SK-N-DZ (cell line): ENCODE data around the gene MALRD1.

ENCODE experiments used
- DNase-seq: peaks from one replicate; pipeline ENCODE4 v3.0.0-alpha.2; 2015; ENCODE audit warnings: low spot score

The MALRD1 gene

DNA sequence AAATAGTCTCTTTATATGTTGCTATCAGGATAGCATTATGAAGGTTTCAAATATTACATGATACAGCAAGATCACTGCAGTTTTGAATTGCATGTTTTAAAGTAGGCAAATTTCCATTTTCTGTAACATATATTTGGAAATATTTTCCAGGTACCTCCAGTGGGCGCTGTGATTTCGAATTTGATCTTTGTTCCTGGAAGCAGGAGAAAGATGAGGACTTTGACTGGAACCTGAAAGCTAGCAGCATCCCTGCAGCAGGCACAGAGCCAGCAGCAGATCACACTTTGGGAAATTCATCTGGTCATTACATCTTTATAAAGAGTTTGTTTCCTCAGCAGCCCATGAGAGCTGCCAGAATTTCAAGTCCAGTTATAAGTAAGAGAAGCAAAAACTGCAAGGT is 299.0 kb downstream of the MALRD1 start:
- DNase-seq: no peak

DNA sequence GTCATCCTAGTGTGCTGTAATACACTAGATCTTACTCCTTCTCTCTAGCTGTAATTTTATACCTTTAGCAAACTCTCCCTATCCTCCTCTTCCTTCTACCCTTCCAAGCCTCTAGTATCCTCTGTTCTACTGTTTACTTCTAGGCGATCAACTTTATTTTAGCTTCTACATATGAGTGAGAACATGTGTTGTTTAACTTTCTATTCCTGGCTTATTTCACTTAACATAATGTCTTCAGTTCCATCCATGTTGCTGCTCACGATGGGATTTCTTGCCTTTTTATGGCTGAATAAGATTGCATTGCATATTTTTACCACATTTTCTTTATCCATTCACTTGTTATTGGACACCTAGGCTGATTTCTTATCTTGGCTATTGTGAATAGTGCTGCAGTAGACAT is 318.6 kb downstream of the MALRD1 start:
- no peak for DNase-seq

DNA sequence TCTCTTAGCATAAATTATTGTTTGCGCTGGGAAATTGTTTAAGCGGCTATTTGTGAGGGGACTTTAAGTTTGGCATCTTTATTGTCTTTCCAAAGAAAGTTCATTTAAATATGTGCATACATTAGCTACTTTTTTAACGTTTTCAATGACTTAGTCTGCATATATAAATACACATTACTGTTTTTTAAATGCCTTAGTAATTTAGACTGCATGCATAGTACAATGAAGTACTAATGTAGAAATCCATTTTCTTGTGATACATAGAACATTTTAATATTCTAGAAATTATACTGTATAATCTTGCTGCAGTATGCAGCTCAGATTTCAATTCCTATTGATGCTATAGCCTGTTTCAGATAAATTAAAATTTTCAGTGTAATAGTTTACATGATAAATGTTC is 325.4 kb downstream of the MALRD1 start:
- no peak for DNase-seq

DNA sequence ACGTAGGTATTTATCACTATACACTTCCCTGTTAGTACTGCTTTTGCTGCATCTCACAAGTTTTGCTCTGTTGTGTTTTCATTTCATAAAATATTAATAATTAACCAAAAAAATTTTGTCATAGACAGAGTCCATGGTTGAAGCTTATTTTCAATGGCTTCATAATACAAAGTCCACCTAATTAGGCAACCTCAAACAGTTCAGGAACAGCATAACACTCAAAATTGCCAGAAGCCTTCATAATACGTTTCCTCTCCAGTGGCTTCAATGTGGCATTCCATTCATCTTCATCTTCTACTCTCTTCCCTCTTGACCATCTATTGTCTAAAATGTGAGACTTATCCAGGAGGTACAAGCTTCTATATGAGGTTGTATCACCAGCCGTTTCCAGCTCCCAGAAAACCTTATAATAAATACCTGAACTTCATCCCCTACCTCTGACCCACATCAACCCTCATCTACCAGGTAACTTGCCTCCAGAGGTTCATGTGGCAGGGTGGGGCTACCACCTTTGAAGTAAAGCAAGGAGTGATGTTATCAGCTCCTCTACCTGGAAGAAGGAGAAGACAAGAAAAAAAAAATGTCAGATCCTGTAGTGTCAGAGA is 337.3 kb downstream of the MALRD1 start:
- no peak for DNase-seq

DNA sequence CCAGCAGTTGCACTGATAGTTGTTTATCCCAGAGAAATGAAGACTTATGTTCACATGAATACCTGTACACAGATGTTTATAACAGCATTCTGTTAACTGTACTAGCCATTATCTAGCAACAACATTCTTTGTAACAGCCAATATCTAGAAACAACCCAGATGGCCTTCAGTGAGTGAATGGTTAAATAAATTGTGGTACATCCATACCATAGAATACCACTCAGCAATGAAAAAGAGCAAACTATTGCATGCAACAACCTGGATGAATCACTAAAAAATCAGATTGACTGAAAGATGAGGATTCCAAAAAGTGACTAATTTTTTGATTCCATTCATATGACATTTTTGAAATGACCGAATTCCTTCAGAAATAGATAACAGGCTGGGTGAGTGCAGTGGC is 360.3 kb downstream of the MALRD1 start:
- no peak for DNase-seq

DNA sequence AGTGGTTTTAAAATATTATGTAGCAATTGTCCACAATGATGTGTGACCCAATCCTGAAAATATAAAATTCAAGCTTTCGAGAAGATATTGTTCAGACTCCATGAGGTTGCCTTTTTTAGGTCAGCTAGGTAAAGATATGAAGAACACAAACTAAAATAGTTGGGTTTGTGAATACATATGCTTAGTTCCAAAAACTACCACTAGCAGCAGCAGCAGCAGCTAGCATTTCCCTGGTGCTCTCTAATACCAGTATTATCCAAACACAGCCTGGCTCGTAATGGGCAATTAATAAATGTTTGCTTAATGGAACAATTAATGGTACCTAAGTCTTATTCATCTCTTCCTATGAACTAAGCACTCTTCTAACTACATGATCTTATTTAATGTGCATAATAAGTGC is 362.5 kb downstream of the MALRD1 start:
- DNase-seq: no peak

DNA sequence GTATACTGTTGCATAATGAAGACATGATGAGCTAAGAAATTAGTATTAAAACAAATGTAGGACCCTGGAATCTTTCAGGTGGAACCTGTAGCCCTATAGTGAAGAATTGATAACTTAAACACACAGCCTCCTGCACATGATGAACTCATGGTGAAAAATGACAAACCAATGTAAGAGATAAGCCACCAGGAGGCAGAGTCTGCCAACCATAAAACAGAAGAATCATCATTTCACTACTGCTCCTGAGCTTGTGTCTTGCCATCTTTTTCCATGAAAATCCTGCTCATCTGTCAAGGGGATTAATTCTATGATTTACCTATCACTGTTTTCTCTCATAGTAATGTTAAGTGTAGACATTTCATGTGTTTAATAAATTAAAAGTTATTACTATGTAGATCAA is 363.9 kb downstream of the MALRD1 start:
- DNase-seq: peak; percentile 32

DNA sequence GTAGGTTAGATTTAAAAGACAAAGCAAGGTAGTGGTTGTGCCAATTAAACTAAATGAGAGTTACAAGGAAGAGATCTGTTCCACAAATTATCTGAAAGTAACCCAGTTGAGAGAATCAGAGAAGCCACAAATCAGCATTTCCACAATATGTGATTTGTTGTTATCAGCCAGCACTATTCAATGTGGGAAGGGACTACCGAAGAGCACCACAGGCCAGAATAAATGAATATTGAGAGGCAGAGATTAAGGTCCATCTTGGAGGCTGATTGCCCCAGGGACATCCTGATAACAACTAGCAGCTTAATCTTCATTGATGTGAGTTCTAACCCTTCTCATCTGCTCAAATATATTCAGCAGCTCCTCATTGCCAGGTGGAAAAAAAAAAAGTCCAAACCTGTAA is 367.6 kb downstream of the MALRD1 start:
- no peak for DNase-seq

DNA sequence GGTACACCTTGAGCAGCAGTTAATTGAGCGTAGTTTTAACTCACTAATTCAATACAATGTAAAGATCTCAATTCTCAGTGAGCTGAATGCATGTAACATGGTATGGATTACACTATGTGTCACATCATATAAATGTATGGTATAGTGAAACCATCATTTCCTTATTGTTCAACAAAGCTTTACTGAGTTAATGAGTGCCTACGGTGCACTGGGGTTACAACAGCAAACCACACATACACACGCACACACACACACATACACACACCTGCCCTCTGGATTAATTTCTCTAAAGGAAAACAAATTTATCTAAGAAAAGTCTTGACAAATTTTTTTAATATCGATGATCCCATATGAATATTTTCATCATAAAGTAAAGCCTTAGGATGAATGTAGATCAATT is 369.1 kb downstream of the MALRD1 start:
- DNase-seq: no peak

DNA sequence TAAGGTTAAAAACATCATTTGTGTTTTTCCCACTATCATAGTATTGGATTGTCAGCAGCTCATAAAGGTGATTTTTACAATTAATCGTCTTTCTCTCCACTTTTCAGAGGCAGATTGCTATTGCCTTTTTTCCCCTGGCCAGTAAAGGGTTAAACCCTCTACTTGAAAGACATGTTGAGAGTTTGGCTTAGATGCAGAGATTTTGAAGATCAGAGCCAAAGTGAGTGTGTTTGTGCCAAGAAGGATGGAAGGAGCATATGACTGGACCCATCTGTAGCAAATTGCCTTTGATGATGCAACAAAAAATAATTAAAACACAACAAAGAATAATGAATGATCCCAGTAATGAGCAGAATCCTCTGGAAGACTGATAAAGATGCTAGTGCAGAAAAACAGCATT is 373.1 kb downstream of the MALRD1 start:
- DNase-seq: no peak

DNA sequence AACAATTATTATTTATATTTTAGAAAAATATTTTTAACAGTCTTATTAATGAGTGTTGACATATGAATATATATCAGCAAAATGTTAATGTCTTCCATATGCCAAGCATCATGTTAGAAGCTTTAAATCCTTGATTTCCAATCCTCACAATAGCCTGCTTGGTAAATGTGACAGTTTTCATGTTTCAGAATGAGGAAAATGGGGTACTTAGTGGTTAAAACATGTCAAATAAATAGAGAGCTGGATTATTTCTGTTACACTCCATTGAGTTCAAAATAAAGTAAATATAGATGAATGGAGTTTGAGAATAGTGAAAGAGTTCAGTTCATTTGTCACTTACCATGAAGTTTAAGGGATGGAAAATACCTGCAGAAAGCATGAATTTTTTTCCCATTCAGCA is 377.4 kb downstream of the MALRD1 start:
- no peak for DNase-seq

DNA sequence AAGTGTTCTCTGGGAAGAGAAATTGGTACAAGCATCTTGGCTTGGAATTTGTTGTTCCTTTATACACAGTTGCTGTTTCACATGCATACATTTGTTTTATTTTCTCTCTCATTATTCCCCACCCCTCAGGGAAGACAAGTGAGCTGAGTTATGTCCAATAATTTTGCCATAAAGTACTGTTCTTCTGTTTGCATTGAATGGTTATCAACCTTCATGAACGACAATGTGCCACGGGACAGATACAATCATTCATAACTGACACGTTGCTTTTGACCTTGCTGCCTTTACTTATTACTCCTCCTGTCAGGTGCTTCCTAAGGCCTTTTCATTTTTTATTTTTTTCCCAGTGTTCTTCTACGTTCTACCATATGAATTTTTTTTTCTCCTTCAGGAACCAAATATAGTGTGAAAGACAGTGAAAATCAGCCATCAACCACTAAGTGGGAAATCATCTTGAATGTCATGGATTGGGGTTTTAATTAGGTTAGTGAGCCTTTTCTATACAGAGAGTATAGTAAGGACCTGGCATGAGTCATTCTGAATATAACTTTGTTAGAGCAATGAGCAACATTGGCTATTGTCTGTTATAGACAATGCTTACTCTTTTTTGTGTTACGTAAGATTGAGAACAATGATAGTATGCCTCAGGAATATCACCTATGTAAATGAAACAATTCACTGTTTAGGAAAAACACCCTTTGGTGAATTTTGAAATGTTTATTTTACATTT is 383.2 kb downstream of the MALRD1 start:
- no peak for DNase-seq

DNA sequence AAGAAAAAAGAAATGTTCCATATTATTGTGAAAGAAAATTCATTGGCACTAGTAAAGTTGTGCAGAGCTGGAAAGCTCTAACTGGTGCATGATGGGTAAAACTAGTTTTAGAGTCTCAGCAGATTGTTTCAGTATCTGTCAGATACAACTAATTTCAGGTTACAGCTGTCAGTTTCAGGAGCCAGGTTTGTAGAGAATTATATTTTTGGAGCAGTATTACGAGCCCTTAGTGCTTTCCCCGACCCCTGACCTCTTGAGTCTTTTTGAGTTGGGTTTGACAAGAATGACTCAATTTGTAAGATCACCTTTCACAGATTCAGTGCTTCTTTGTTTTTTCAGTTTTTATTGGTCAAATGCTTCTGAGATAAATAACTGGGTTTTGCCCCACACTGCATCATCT is 401.3 kb downstream of the MALRD1 start:
- no peak for DNase-seq

DNA sequence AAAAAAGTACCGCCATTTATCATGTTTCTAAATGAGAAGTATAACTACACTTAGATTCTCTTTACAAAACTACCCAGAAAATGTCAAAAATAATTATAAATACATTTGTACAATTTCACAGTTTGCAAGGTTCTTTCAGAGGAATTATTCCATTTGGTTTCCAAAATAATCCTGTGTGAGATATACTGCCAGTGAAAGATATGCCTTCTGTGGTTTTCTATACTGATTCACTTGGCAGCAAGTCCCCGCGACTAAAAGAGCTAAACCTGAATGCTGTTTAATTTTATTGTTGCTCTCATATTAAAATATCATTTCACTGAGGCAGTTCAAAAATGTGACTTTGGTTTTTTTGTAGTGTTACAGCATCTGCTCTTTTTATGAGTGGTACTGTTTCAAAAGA is 402.8 kb downstream of the MALRD1 start:
- no peak for DNase-seq

DNA sequence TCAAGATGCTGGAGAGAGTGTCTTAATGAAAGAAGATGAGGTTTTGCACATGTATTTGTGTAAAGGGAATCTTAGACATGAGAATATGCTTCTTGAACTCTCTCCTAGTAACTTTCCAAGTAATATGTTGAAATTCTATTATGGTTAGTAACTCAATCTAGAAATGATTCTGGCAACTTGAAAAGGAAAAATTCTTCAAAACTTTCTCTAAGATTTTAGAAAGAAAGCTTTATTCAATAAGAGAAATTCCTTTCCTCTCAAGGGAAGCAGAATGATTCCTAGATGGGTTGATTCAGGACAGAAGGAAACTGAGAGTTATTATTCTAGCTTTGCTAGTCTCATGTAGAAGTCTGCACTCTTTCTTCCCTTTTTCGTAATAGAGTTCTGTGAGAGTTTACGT is 403.3 kb downstream of the MALRD1 start:
- DNase-seq: no peak

DNA sequence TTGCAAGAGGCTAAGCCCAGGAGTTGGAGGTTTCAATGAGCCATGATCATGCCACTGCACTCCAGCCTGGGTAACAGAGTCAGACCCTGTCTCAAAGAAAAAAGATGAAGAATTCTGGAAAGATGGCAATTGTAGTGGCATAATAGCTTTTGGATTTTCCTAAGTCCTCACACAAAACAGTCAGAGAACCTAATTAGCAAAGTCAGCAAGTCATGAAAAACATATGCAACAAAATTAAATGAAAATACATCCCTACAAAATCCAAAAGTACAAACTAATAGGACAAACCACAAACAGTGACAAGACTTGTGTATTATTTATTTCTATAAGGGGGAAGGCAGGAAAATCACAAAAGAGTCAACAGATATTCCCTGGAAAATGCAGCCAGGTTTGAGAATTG is 405.4 kb downstream of the MALRD1 start:
- DNase-seq: no peak

DNA sequence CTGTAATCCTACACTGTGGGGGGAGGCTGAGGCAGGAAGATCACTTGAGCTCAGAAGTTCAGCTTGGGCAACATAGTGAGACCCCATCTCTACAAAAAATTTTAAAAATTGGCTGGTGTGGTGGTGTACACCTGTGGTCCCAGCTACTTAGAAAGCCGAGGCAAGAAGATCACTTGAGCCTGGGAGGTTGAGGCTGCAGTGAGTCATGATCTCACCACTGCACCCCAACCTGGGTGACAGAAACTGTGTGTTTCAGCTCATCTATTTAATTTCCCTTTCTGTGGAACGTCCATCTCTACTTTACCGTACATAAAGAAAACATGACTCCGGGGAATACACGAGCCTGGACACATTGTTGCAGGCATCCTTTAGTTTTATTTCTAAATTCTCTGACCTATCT is 413.0 kb downstream of the MALRD1 start:
- no peak for DNase-seq

DNA sequence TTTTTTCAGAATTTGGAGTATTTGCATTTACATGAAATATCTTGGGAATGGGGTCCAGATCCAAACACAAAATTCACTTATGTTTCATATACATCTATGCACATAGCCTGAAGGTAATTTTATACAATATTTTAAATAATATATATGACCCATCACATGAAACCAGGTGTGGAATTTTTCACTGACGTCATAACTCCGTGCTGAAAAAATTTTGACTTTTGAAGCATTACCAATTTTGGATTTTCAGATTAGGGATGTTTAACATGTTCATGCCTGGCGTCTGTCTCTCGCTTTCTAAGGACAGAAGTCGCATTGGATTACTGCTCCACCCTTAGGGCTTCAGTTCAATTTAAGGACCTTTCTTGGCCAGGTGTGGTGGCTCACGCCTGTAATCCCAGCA is 418.1 kb downstream of the MALRD1 start:
- no peak for DNase-seq

DNA sequence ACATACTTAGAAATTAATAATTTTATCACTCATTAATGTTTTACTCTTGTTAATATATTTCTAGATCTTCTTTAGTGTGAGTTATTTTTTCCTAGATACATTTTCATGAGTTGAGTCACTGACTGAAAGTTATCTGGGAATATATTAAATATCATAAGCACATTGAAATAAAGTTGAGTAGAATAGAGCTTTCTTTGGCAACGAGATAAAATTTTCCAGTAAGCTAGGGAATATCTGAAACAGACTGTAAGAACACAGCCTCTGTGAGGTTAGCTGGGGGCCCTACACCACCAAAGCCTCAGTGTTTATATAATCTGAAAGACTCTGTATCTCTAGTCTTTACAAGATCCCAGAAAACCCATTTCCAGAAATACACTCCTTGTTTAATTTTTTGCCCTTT is 419.8 kb downstream of the MALRD1 start:
- no peak for DNase-seq

DNA sequence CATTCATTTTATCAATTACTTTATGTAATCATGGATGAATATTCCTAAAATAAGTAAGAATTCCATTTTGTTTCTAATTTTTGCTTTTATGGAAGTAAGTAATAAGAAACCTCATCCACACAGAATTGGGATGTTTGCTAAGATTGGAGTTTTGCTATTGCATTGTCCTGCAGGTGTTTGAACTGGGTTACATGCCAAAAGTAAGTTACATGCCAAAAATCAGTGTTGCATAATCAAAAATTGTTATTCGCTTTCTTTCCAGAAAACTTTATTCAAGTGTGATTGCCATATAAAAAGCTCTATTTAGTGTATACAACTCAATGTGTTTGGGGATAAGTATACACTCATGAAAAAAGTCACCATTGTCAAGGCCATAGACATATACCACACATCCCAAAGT is 420.9 kb downstream of the MALRD1 start:
- no peak for DNase-seq

DNA sequence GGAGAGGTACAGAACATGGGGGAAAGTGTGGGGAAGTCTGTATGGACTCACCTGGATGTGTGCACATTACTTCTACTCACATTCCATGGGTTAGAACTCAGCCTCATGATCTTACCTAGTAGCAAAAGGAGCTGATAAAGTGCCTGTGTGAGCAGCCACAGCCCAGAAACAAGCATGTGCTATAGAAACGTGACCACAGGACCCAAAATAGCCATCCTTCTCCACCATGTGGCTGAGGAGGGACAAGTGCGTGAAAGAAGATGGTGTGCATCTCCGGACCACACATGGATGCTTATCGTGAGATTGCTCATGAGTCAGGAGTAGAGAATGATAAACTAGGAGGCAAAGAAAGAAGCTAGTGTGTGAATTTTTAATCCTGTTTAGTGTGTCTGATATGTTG is 431.3 kb downstream of the MALRD1 start:
- no peak for DNase-seq

DNA sequence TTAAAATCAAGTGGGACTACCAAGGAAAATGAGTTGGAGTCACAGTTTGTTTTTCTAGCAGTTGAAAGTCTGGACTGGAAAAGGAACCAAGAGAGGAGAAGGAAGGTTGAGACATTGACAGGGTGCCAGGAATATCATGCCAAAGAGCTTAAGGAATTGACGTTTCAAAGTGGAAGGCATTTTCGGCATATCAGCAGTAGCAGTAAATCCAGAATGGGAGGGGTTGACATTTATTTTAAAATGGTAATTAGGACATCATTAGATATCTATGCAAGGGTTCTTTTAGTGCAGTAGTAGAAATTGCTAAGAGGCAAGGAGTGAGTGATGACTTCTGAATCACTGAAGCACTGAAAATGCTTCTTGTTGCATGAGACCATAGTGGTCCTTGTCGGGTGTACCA is 431.8 kb downstream of the MALRD1 start:
- no peak for DNase-seq

DNA sequence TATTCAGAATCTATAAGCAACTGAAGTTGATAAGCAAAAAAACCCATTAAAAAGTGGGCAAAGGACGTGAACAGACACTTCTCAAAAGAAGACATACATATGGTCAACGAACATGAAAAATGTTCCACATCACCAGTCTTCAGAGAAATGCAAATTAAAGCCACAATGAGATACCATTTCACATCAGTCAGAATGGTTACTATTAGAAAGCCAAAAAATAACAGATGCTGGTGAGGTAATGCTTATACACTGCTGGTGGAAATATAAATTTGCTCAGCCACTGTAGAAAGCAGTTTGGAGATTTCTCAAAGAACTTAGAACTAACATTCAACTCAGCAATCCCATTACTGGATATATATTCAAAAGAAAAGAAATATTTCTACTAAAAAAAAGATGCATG is 434.8 kb downstream of the MALRD1 start:
- no peak for DNase-seq
